OCI-LY3 (cell line): ENCODE results near the gene TRIM38.
"Not testable (repeated sequence)": the region's sequence is repeated elsewhere in the genome, so short reads cannot be mapped to it uniquely, and the experiment has no call there.

Experiments used
- H2AFZ ChIP-seq: fragments of 200-600, 300-600 bp; shearing (Covaris generic); 2 replicates; pipeline ENCODE4 v1.6.0; 2014; ENCODE audit warnings: antibody characterized with exemption, low read depth, low read length
- H3K27ac ChIP-seq: fragments of 200-600, 300-600 bp; sonication (generic); 2 replicates; pipeline ENCODE4 v1.5.1; 2014; ENCODE audit warnings: mild to moderate bottlenecking, low read length, moderate library complexity, mixed read lengths
- H3K27me3 ChIP-seq: fragments of 200-600, 300-600 bp; sonication (generic); 2 replicates; pipeline ENCODE4 v1.6.1; 2014; ENCODE audit warnings: low read depth, low read length, mixed read lengths
- H3K36me3 ChIP-seq: fragments of 200-600, 300-600 bp; sonication (generic); replicated peaks from 2 replicates; pipeline ENCODE3; 2014; ENCODE audit warnings: low read depth, low read length, mixed read lengths
- H3K4me1 ChIP-seq: fragments of 300-600, 200-600 bp; sonication (generic); 2 replicates; pipeline ENCODE4 v1.6.1; 2014; ENCODE audit warnings: low read length, mixed read lengths
- H3K4me2 ChIP-seq: fragments of 200-600, 300-600 bp; sonication (generic); 2 replicates; pipeline ENCODE4 v1.6.1; 2014; ENCODE audit warnings: low read length, mixed read lengths
- H3K4me3 ChIP-seq: fragments of 300-600, 200-600 bp; sonication (generic); 2 replicates; pipeline ENCODE4 v1.5.1; 2014; ENCODE audit warnings: antibody characterized with exemption, mild to moderate bottlenecking, low read length, moderate library complexity
- H3K79me2 ChIP-seq: fragments of 300-600, 200-600 bp; shearing (Covaris generic); 2 replicates; pipeline ENCODE4 v1.6.1; 2014; ENCODE audit warnings: mild to moderate bottlenecking, low read length, mixed read lengths
- H3K9ac ChIP-seq: fragments of 300-600, 200-600 bp; shearing (Covaris generic); 2 replicates; pipeline ENCODE4 v1.6.0; 2014; ENCODE audit warnings: mild to moderate bottlenecking, low read length, moderate library complexity
- H3K9me3 ChIP-seq: fragments of 200-600, 300-600 bp; shearing (Covaris generic); 2 replicates; pipeline ENCODE4 v1.6.1; 2014; ENCODE audit warnings: low read length, mixed read lengths; ENCODE audit not compliant: insufficient read depth
- H4K20me1 ChIP-seq: fragments of 200-600, 300-600 bp; sonication (generic); 2 replicates; pipeline ENCODE4 v1.6.1; 2016; ENCODE audit warnings: low read length, mixed read lengths; ENCODE audit not compliant: insufficient read depth
- CTCF ChIP-seq: fragments of 200-600, 300-600 bp; sonication (generic); IDR thresholded peaks from 2 replicates; pipeline ENCODE4 v1.5.1; 2014; ENCODE audit warnings: antibody characterized with exemption, low read length, low read depth
- EZH2phosphoT487 ChIP-seq: fragments of 200-600 bp; shearing (Covaris generic); IDR thresholded peaks from 2 replicates; pipeline ENCODE4 v1.6.1; 2018; ENCODE audit warnings: antibody characterized with exemption, mixed run types, low read depth

Gene TRIM38

GRCh38 chr6:26012061-26012460 is 49.5 kb downstream of the TRIM38 start:
- H4K20me1 ChIP-seq = no peaks in the 10 kb centered on the region
- H3K4me1 ChIP-seq = no peaks in the 10 kb centered on the region
- TF ChIP-seq EZH2phosphoT487 = no peak
- TF ChIP-seq CTCF = no peak
- H3K36me3 ChIP-seq = no peaks in the 10 kb centered on the region
- no peaks in the 10 kb centered on the region for H3K27me3 ChIP-seq
- no peak overlapping the region for H2AFZ ChIP-seq
- no peaks in the 10 kb centered on the region for H3K9me3 ChIP-seq
- no peak overlapping the region for H3K9ac ChIP-seq
- H3K27ac ChIP-seq = no peak overlapping the region
- no peak overlapping the region for H3K4me3 ChIP-seq
- H3K4me2 ChIP-seq = no peak overlapping the region
- no peaks in the 10 kb centered on the region for H3K79me2 ChIP-seq

GRCh38 chr6:26014386-26014785 is 51.8 kb downstream of the TRIM38 start:
- not testable (repeated sequence) for H2AFZ ChIP-seq, H3K4me3 ChIP-seq, H3K79me2 ChIP-seq, H3K9me3 ChIP-seq, H4K20me1 ChIP-seq, H3K36me3 ChIP-seq, H3K4me1 ChIP-seq, H3K9ac ChIP-seq, H3K27me3 ChIP-seq, H3K4me2 ChIP-seq, H3K27ac ChIP-seq

- H3K27me3 ChIP-seq = no peaks in the 10 kb centered on the region
- H2AFZ ChIP-seq = no peak overlapping the region
- H3K36me3 ChIP-seq = no peaks in the 10 kb centered on the region
- H3K4me3 ChIP-seq = no peak overlapping the region
- H3K27ac ChIP-seq = no peak overlapping the region
- H3K4me1 ChIP-seq = no peaks in the 10 kb centered on the region
- H3K4me2 ChIP-seq = no peak overlapping the region
- no peaks in the 10 kb centered on the region for H4K20me1 ChIP-seq
- no peaks in the 10 kb centered on the region for H3K79me2 ChIP-seq
- TF ChIP-seq EZH2phosphoT487 (no peak), CTCF (no peak)
- H3K9ac ChIP-seq = no peak overlapping the region
- peaks cover 6% of the 10 kb centered on the region; the same call in 1 of the 2 replicates for H3K9me3 ChIP-seq
These were observed 53.8 kb downstream of the TRIM38 start for GRCh38 chr6:26016245-26016962.

- H3K4me1 ChIP-seq = peaks cover 4% of the 10 kb centered on the region; the same call in 1 of the 2 replicates
- H2AFZ ChIP-seq = no peak overlapping the region
- no peaks in the 10 kb centered on the region for H3K27me3 ChIP-seq
- no peaks in the 10 kb centered on the region for H4K20me1 ChIP-seq
- no peak overlapping the region for H3K9ac ChIP-seq
- no peak overlapping the region for H3K4me3 ChIP-seq
- no peak overlapping the region for H3K27ac ChIP-seq
- H3K36me3 ChIP-seq = no peaks in the 10 kb centered on the region
- no peak overlapping the region for H3K4me2 ChIP-seq
- TF ChIP-seq CTCF = no peak
- TF ChIP-seq EZH2phosphoT487 = no peak
- H3K79me2 ChIP-seq = no peaks in the 10 kb centered on the region
- H3K9me3 ChIP-seq = peaks cover 6% of the 10 kb centered on the region; the same call in 1 of the 2 replicates
These were observed 54.5 kb downstream of the TRIM38 start for GRCh38 chr6:26016963-26017631.
